ENCODE data around the gene PRDX1. TPM values are rescaled to one million over a fixed set of nuclear protein-coding genes. Genes with fewer than 3 reads are reported as not detected.

Gene PRDX1
- total RNA-seq, 4 donors from 2014 or later: 194 to 363 (median 269) TPM

DNA sequence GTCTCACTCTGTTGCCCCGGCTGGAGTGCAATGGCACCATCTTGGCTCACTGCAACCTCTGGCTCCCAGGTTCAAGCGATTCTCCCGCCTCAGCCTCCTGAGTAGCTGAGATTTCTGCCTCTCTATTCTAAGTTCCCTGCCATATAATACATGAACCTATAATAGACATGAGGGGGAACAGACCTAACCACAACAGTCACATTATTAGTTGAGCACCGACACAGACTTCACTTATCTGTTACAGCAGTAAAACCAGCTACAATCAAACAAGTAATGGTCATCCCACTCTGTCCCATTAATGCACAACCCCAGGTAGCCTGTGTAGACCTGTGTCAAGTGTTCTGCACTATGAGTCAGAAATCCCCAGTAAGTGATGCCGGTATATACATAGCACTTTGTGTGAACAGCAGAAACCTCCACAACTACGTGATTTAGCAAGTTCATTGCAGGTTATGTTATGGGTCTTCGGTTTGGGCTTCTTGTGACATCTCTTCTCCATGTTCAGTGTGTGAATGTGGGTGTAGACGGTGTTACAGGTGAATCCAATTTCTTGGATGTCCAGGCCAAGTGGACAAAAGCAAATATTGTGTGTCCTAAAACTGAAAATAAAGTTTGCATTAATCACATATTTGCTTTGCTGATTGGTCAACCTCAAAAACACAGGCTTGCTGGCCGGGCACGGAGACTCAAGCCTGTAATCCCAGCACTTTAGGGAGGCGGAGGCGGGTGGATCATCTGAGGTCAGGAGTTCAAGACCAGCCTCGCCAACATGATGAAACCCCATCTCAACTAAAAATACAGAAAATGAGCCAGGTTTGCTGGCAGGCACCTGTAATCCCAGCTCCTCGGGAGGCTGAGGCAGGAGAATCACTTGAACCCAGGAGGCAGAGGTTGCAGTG is 18.0 kb downstream of the PRDX1 start:
- TF ChIP-seq, protein P1, sequence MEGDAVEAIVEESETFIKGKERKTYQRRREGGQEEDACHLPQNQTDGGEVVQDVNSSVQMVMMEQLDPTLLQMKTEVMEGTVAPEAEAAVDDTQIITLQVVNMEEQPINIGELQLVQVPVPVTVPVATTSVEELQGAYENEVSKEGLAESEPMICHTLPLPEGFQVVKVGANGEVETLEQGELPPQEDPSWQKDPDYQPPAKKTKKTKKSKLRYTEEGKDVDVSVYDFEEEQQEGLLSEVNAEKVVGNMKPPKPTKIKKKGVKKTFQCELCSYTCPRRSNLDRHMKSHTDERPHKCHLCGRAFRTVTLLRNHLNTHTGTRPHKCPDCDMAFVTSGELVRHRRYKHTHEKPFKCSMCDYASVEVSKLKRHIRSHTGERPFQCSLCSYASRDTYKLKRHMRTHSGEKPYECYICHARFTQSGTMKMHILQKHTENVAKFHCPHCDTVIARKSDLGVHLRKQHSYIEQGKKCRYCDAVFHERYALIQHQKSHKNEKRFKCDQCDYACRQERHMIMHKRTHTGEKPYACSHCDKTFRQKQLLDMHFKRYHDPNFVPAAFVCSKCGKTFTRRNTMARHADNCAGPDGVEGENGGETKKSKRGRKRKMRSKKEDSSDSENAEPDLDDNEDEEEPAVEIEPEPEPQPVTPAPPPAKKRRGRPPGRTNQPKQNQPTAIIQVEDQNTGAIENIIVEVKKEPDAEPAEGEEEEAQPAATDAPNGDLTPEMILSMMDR (IDR thresholded peaks at IDR 0.05): no peak
- ATAC-seq (ENCODE audit: low FRiP score): no peak

DNA sequence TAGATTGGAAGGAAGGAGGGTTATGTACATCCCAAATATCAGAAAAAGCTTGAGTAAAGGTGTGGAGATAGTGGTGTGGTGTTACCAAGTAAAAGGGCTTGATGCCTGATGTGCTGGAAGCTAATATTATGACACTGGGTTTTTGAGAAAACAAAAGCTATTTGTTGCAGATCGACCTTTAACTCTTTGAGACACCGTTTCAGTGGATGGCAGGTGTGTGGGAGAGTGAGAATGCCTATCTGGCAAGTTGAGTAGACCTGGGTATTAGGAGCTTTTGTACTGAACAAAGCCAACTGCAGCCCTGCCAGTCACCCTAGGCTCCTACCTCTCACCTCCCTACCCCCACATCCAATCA is 20.2 kb downstream of the PRDX1 start:
- no peak for DNase-seq (ENCODE audit: low spot score)
- TF ChIP-seq, protein P1 (IDR thresholded peaks at IDR 0.05): no peak
- no peak for ATAC-seq (ENCODE audit: low FRiP score)

More for the DNA sequence above, 18.0 kb downstream of the PRDX1 start:
- DNase-seq (ENCODE audit: low spot score): no peak

DNA sequence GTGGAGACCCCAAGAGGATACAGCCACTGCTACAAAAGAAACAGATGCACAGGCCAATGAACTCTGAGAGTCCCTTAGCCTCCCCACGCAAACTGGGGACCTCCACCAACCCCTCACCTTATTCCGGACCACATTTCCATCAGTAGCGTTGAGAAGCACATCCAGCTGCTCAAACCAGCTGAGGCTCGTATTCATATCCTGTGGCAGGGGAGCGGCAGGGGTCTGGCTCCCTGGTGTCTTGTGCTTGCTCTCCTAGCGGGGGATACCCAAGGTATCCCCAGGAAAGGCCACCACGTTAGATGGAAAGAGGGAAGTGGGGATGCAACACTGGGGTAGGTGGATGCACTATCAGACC is 22.3 kb downstream of the PRDX1 start:
- peak; percentile 6 for ATAC-seq (ENCODE audit: low FRiP score)
- no peak for DNase-seq (ENCODE audit: low spot score)
- TF ChIP-seq, protein P1 (IDR thresholded peaks at IDR 0.05): no peak

DNA sequence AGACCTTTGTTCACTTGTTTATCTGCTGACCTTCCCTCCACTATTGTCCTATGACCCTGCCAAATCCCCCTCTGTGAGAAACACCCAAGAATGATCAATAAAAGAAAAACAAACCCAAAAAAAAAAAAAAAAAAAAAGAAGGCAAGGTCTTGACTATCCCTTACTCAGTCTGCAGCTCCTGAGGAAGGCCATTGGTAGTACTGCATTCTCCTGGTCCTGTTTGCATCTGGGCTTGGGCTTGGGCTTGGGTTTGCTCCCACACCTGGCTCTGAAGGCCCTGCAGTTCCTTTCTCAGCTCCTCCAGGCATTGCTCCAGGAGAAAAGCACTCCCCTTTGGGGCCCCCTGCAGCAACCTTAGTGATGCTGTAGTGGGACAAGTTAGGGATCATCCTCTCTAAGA is 23.4 kb downstream of the PRDX1 start:
- DNase-seq (ENCODE audit: low spot score) (no peak), ATAC-seq (ENCODE audit: low FRiP score) (no peak)
- TF ChIP-seq, protein P1 (IDR thresholded peaks at IDR 0.05): no peak

DNA sequence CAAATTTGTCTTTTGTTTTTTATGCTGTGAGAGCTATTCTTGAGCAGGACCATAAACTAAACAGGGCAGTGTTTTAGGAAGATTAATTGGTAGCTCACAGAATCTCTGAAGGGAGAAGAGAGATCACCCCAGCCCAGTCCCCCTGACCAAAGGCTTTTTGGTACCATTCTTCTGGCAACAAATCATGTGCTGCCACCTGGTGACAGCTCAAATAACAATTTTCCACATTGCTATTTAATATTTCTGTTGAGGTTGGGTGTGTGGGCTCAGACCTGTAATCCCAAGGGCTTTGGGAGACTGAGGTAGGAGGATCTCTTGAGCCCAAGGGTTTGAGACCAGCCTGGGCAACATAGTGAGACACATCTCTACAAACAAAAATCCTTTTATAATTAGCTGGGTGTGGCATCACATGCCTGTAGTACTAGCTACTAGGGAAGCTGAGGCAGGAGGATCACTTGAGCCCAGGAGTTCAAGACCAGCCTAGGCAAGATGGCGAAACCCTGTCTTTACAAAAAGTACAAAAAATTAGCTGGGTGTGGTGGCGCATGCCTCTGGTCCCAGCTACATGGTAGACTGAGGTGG is 28.5 kb downstream of the PRDX1 start:
- TF ChIP-seq, protein P1 (IDR thresholded peaks at IDR 0.05): no peak
- ATAC-seq (ENCODE audit: low FRiP score): no peak

DNA sequence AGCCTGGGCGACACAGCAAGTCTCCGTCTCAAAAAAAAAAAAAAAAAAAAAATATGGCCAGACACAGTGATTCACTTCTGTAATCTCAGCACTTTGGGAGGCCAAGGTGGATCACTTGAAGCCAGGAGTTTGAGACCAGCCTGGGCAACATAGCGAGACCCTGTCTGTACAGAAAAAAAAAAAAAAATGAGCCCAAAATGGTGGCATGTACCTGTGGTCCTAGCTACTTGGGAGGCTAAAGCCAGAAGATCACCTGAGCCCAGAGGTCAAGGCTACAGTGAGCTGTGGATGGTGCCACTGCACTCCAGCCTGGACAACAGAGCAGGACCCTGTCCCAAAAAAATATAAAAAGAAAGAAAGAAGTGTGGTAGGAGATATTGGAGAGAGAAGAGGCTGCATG is 29.0 kb downstream of the PRDX1 start:
- TF ChIP-seq, protein P1 (IDR thresholded peaks at IDR 0.05): no peak
- DNase-seq (ENCODE audit: low spot score) (no peak), ATAC-seq (ENCODE audit: low FRiP score) (no peak)

More for the DNA sequence above, 28.5 kb downstream of the PRDX1 start:
- DNase-seq (ENCODE audit: low spot score): peak; percentile 32

Data from omental fat pad (tissue), 4 donors.